GM12878 (cell line): ENCODE results near the gene PLCB4. TPM values are rescaled to one million over a fixed set of nuclear protein-coding genes. Genes with fewer than 3 reads are reported as not detected.

Experiments used
- ATAC-seq: fragments of 200-7000 bp; cut with Tn5 transposase; 3 replicates; pipeline ENCODE4 v1.9.1; 2020; ENCODE audit warnings: mild to moderate bottlenecking, moderate library complexity
- BruUV-seq: library from RNA; stranded (reverse); fragments of 400-500 nt; replicated peaks from 2 replicates; lab custom pipeline; 2021; lab: Mats Ljungman, UMichigan
- CTCF ChIA-PET: fragments of 300-600 bp; sonication (Branson Sonifier 250); formaldehyde crosslinking; extraction: SDS; loops from one replicate; lab custom pipeline; 2021; ENCODE audit warnings: inconsistent platforms; lab: Yijun Ruan, JAX
- POLR2A ChIA-PET: fragments of 350-600 bp; formaldehyde crosslinking; extraction: SDS; loops from one replicate; lab custom pipeline; 2021; ENCODE audit warnings: inconsistent platforms; lab: Charles Lee
- RAD21 ChIA-PET: fragments of 300-600 bp; sonication (Branson Sonifier 250); formaldehyde crosslinking; loops from one replicate; lab custom pipeline; 2023; ENCODE audit warnings: antibody characterized with exemption; ENCODE audit not compliant: unreplicated experiment; lab: Charles Lee
- SMC1A ChIA-PET: fragments of 300-600 bp; sonication (Branson Sonifier 250); formaldehyde crosslinking; loops from one replicate; lab custom pipeline; 2023; ENCODE audit not compliant: unreplicated experiment, uncharacterized antibody; lab: Charles Lee
- DNase-seq: peaks from one replicate; pipeline ENCODE4 v3.0.0-alpha.2; 2011; ENCODE audit warnings: low read depth, low spot score
- FAIRE-seq: peaks from 3 replicates; lab custom pipeline; 2011; peaks lifted over from hg19 to GRCh38; lab: Jason Lieb, UNC
- H2AFZ ChIP-seq: 2 replicates; pipeline ENCODE4 v1.6.0; 2011; ENCODE audit warnings: low read depth, low read length, control low read depth; ENCODE audit not compliant: control insufficient read depth
- H3K27ac ChIP-seq: 2 replicates; pipeline ENCODE4 v1.5.1; 2011; ENCODE audit warnings: control low read depth; ENCODE audit not compliant: control insufficient read depth, insufficient read depth
- H3K27me3 ChIP-seq, 2 experiments: replicated peaks in 1 of 2; 2 replicates each; pipeline versions ENCODE4 v1.6.0 to v1.6.1; 2011; ENCODE audit warnings: low read length in 1 of 2; ENCODE audit not compliant: control insufficient read depth in 2 of 2, insufficient read depth in 2 of 2
- H3K36me3 ChIP-seq, 2 experiments: 2 replicates each; pipeline ENCODE4 v1.5.1; 2011; ENCODE audit warnings: low read length in 1 of 2; ENCODE audit not compliant: control insufficient read depth in 2 of 2, insufficient read depth in 2 of 2
- H3K4me1 ChIP-seq: 2 replicates; pipeline ENCODE4 v1.6.1; 2011; ENCODE audit warnings: mild to moderate bottlenecking, low read length, moderate library complexity, mixed read lengths; ENCODE audit not compliant: control insufficient read depth, insufficient read depth
- H3K4me2 ChIP-seq: 2 replicates; pipeline ENCODE4 v1.6.0; 2011; ENCODE audit warnings: control low read depth; ENCODE audit not compliant: control insufficient read depth, insufficient read depth
- H3K4me3 ChIP-seq: fragments of 200-600 bp; sonication (generic); 2 replicates; pipeline ENCODE4 v1.5.1; 2016
- H3K79me2 ChIP-seq: 2 replicates; pipeline ENCODE4 v1.6.0; 2011; ENCODE audit warnings: low read length; ENCODE audit not compliant: control insufficient read depth, insufficient read depth
- H3K9ac ChIP-seq: 2 replicates; pipeline ENCODE4 v1.8.0; 2011; ENCODE audit warnings: low read length, control low read depth, mixed read lengths; ENCODE audit not compliant: control insufficient read depth, insufficient read depth
- H3K9me3 ChIP-seq: replicated peaks from 3 replicates; pipeline ENCODE4 v1.5.1; 2011; ENCODE audit warnings: mild to moderate bottlenecking, low read length; ENCODE audit not compliant: control insufficient read depth, insufficient read depth
- H4K20me1 ChIP-seq: 2 replicates; pipeline ENCODE4 v1.6.0; 2011; ENCODE audit not compliant: control insufficient read depth, insufficient read depth
- BCLAF1 ChIP-seq: fragments of 450-650 bp; IDR thresholded peaks from 2 replicates; pipeline ENCODE4 v1.6.1; 2017; ENCODE audit warnings: antibody characterized with exemption, mild to moderate bottlenecking, moderate library complexity
- CHD2 ChIP-seq: IDR thresholded peaks from 2 replicates; pipeline ENCODE4 v1.6.1; 2011; ENCODE audit warnings: low read depth, low read length, improper control_type of control experiment, borderline replicate concordance
- ESRRA ChIP-seq: IDR thresholded peaks from 2 replicates; pipeline ENCODE4 v1.6.1; 2012; ENCODE audit warnings: mild to moderate bottlenecking, low read length, improper control_type of control experiment
- MAX ChIP-seq: IDR thresholded peaks from 2 replicates; pipeline ENCODE4 v1.6.1; 2012; ENCODE audit warnings: low read depth, low read length, improper control_type of control experiment
- MEF2B ChIP-seq: fragments of 450-650 bp; IDR thresholded peaks from 2 replicates; pipeline ENCODE4 v1.6.1; 2018; ENCODE audit warnings: mild to moderate bottlenecking, moderate library complexity; ENCODE audit not compliant: partially characterized antibody, poor library complexity, severe bottlenecking
- NBN ChIP-seq: fragments of 450-650 bp; IDR thresholded peaks from 2 replicates; pipeline ENCODE4 v1.6.1; 2016
- NFYA ChIP-seq: IDR thresholded peaks from 2 replicates; pipeline ENCODE4 v1.6.1; 2011; ENCODE audit warnings: low read depth, mild to moderate bottlenecking, low read length, improper control_type of control experiment, borderline replicate concordance
- NRF1 ChIP-seq: conservative IDR thresholded peaks from 2 replicates; pipeline ENCODE4 v1.6.1; 2011; ENCODE audit warnings: mild to moderate bottlenecking, low read depth, low read length, improper control_type of control experiment
- SKIL ChIP-seq: fragments of 450-650 bp; IDR thresholded peaks from 2 replicates; pipeline ENCODE4 v1.6.1; 2017; ENCODE audit warnings: mild to moderate bottlenecking, low read depth, inconsistent platforms; ENCODE audit not compliant: poor library complexity, severe bottlenecking
- SMAD1 ChIP-seq: fragments of 450-650 bp; IDR thresholded peaks from 2 replicates; pipeline ENCODE4 v1.6.1; 2018; ENCODE audit warnings: mild to moderate bottlenecking, low read depth; ENCODE audit not compliant: partially characterized antibody
- USF1 ChIP-seq: IDR thresholded peaks from 2 replicates; pipeline ENCODE4 v1.6.1; 2011; ENCODE audit warnings: borderline replicate concordance, low read depth, mild to moderate bottlenecking, moderate library complexity, mixed read lengths, low read length; ENCODE audit not compliant: insufficient read depth; ENCODE audit errors: extremely low read length
- WGBS: methylation state at CpG from one replicate; pipeline ENCODE4 v1.1.6; 2016; ENCODE audit warnings: low lambda C conversion rate; ENCODE audit not compliant: insufficient replicate concordance, insufficient coverage; ENCODE audit errors: missing lambda C conversion rate; 5-methylcytosine and 5-hydroxymethylcytosine counted together
- in situ Hi-C: fragments of 300-500 bp; cut with MboI; formaldehyde crosslinking; loops from 9 replicates; pipeline ENCODE4 v1.14.3; 2018; ENCODE audit warnings: mixed read lengths
- intact Hi-C: fragments of 100-400 bp; cut with micrococcal nuclease; formaldehyde crosslinking; loops from one replicate; pipeline ENCODE4 v1.14.2; 2022; ENCODE audit not compliant: unreplicated experiment
- polyA plus RNA-seq, 11 experiments: library from polyadenylated mRNA; depleted of rRNA in 4 of 11; unstranded in 6 of 11; stranded (reverse) in 5 of 11; fragments of >200 nt; fragmentation: Nextera tagmentation in 4 of 11; fragmentation: Illumina TruSeq in 1 of 11; extraction: Ambion mirVana in 4 of 11; extraction: Trizol in 1 of 11; gene quantifications; 1 replicate in 1 of 11; 2 replicates in 10 of 11; pipeline versions ENCODE4 v1.2.1 to v1.2.3, GENCODE V29; 2011 to 2016; ENCODE audit warnings: inconsistent platforms in 2 of 11, missing spikeins in 2 of 11, low read depth in 1 of 11
- total RNA-seq, 4 experiments: library from RNA; depleted of rRNA in 3 of 4; stranded (reverse); fragments of >200 nt in 3 of 4; fragmentation: Illumina TruSeq in 1 of 4; extraction: Trizol in 1 of 4; gene quantifications; 2 replicates each; pipeline versions ENCODE4 v1.2.1 to v1.2.3, GENCODE V29; 2013 to 2021
- TF ChIP-seq, protein P1 (sequence below): fragments of 450-650 bp; IDR thresholded peaks from 2 replicates; pipeline ENCODE4 v1.6.1; 2017; ENCODE audit warnings: borderline replicate concordance
- TF ChIP-seq, protein P2 (sequence below): fragments of 450-650 bp; IDR thresholded peaks from 2 replicates; pipeline ENCODE4 v1.6.1; 2018; ENCODE audit warnings: borderline replicate concordance, mild to moderate bottlenecking; ENCODE audit not compliant: partially characterized antibody

PLCB4 gene
- total and polyA plus RNA-seq, 10 of the 15 experiments (the other 5 are each of a cell fraction or from before 2014, with no cell fraction given) = not detected

GRCh38 chr20:9490161-9490560, 421.3 kb downstream of the PLCB4 start:
- no TSS peak for BruUV-seq
- no peak overlapping the region for H3K9ac ChIP-seq
- in situ Hi-C loops = no loop called here
- H4K20me1 ChIP-seq = no peaks in the 10 kb centered on the region
- WGBS = 2% methylated on average over 3 of the region's 3 CpGs
- DNase-seq = no peak
- H2AFZ ChIP-seq = no peak overlapping the region
- ATAC-seq = no peak
- POLR2A ChIA-PET = no interaction called here
- RAD21 ChIA-PET = no interaction called here
- H3K9me3 ChIP-seq = no peaks in the 10 kb centered on the region; the same call in 2 of the 3 replicates
- no peaks in the 10 kb centered on the region for H3K79me2 ChIP-seq
- H3K4me1 ChIP-seq = no peaks in the 10 kb centered on the region
- no peak overlapping the region for H3K4me3 ChIP-seq
- CTCF ChIA-PET = no interaction called here
- H3K4me2 ChIP-seq = no peak overlapping the region
- no peaks in the 10 kb centered on the region for H3K36me3 ChIP-seq
- intact Hi-C loops = no loop called here
- no peak for FAIRE-seq
- SMC1A ChIA-PET = no interaction called here
- H3K27ac ChIP-seq = no peak overlapping the region
- H3K27me3 ChIP-seq = no peaks in the 10 kb centered on the region; a peak in 2 of 4 replicates
- no peak for TF ChIP-seq ESRRA
- no peak for TF ChIP-seq NRF1
- no peak for TF ChIP-seq NFYA
- TF ChIP-seq, protein P1, sequence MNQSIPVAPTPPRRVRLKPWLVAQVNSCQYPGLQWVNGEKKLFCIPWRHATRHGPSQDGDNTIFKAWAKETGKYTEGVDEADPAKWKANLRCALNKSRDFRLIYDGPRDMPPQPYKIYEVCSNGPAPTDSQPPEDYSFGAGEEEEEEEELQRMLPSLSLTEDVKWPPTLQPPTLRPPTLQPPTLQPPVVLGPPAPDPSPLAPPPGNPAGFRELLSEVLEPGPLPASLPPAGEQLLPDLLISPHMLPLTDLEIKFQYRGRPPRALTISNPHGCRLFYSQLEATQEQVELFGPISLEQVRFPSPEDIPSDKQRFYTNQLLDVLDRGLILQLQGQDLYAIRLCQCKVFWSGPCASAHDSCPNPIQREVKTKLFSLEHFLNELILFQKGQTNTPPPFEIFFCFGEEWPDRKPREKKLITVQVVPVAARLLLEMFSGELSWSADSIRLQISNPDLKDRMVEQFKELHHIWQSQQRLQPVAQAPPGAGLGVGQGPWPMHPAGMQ = no peak
- no peak for TF ChIP-seq SMAD1
- TF ChIP-seq MAX = no peak
- TF ChIP-seq USF1 = no peak
- no peak for TF ChIP-seq CHD2
- TF ChIP-seq MEF2B = no peak
- TF ChIP-seq SKIL = no peak
- TF ChIP-seq, protein P2, sequence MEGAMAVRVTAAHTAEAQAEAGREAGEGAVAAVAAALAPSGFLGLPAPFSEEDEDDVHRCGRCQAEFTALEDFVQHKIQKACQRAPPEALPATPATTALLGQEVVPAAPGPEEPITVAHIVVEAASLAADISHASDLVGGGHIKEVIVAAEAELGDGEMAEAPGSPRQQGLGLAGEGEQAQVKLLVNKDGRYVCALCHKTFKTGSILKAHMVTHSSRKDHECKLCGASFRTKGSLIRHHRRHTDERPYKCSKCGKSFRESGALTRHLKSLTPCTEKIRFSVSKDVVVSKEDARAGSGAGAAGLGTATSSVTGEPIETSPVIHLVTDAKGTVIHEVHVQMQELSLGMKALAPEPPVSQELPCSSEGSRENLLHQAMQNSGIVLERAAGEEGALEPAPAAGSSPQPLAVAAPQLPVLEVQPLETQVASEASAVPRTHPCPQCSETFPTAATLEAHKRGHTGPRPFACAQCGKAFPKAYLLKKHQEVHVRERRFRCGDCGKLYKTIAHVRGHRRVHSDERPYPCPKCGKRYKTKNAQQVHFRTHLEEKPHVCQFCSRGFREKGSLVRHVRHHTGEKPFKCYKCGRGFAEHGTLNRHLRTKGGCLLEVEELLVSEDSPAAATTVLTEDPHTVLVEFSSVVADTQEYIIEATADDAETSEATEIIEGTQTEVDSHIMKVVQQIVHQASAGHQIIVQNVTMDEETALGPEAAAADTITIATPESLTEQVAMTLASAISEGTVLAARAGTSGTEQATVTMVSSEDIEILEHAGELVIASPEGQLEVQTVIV = no peak
- no peak for TF ChIP-seq BCLAF1
- TF ChIP-seq NBN = no peak
